Stomach (tissue), 9 donors: ENCODE results near the gene EIF1B. TPM values are rescaled to one million over a fixed set of nuclear protein-coding genes. Genes with fewer than 3 reads are reported as not detected.
A peak's percentile ranks its signal among the peaks of the same experiment; 100 is the strongest.

ENCODE experiments used
- DNase-seq, 2 donors: peaks; one replicate each; pipeline versions ENCODE4 v3.0.0 to v3.0.0-alpha.2; 2013 to 2019
- H3K27ac ChIP-seq, 5 donors: fragments of 200-600 bp in 4 of 5; sonication (generic) in 4 of 5; one replicate each; pipeline ENCODE4 v1.5.1; 2013 to 2019; ENCODE audit warnings: mild to moderate bottlenecking in 1 of 5, moderate library complexity in 1 of 5
- H3K27me3 ChIP-seq, 3 donors: fragments of 200-600 bp; sonication (generic); one replicate each; pipeline ENCODE4 v1.5.1; 2017 to 2019; ENCODE audit warnings: mixed run types in 1 of 3
- H3K36me3 ChIP-seq, 4 donors: fragments of 200-600 bp; sonication (generic); 1 replicate in 3 of 4; 2 replicates in 1 of 4; pipeline ENCODE4 v1.5.1; 2016 to 2019
- H3K4me1 ChIP-seq, 4 donors: fragments of 200-600 bp; sonication (generic); one replicate each; pipeline ENCODE4 v1.5.1; 2016 to 2019
- H3K4me3 ChIP-seq, 4 donors: fragments of 200-600 bp; sonication (generic) in 3 of 4; one replicate each; pipeline ENCODE4 v1.5.1; 2016 to 2019; ENCODE audit warnings: mild to moderate bottlenecking in 1 of 4
- H3K9me3 ChIP-seq, 4 donors: fragments of 200-600 bp; sonication (generic); one replicate each; pipeline ENCODE4 v1.5.1; 2016 to 2019
- EP300 ChIP-seq: sonication (generic); formaldehyde crosslinking; IDR thresholded peaks from one replicate; pipeline ENCODE4 v1.6.1; 2017; ENCODE audit warnings: antibody characterized with exemption
- POLR2A ChIP-seq, 4 donors: fragments of 450-650 bp; IDR thresholded peaks; one replicate each; pipeline ENCODE4 v1.6.1; 2016; ENCODE audit warnings: antibody characterized with exemption in 4 of 4, control low read depth in 2 of 4, mild to moderate bottlenecking in 1 of 4, moderate library complexity in 1 of 4
- POLR2AphosphoS5 ChIP-seq, 3 donors: sonication (generic); formaldehyde crosslinking; IDR thresholded peaks; one replicate each; pipeline ENCODE4 v1.6.1; 2016; ENCODE audit warnings: antibody characterized with exemption in 3 of 3
- WGBS, 5 donors: extraction: QIAGEN DNeasy Blood & Tissue Kit in 3 of 5; methylation state at CpG; one replicate each; pipeline versions ENCODE4 v1.1.5 to v1.1.7; 2013 to 2018; 5-methylcytosine and 5-hydroxymethylcytosine counted together
- intact Hi-C: fragments of 100-400 bp; cut with DNase I; formaldehyde crosslinking; loops from one replicate; pipeline ENCODE4 v1.15.1; 2023; ENCODE audit warnings: low total_unique reads
- polyA plus RNA-seq, 3 donors: library from polyadenylated mRNA; stranded (reverse); fragments of 200-250 nt; gene quantifications; one replicate each; pipeline ENCODE4 v1.2.3, GENCODE V29; 2013
- total RNA-seq, 5 donors: library from RNA; depleted of rRNA; stranded (reverse); fragments of >200 nt; gene quantifications; one replicate each; pipeline versions ENCODE4 v1.1.0 to v1.2.3, GENCODE V29; 2014 to 2016
- TF ChIP-seq, protein P1 (sequence below), 7 experiments: fragments of 450-650 bp in 4 of 7; fragments of 200-600 bp in 3 of 7; sonication (generic) in 3 of 7; IDR thresholded peaks; one replicate each; pipeline ENCODE4 v1.5.1; 2016 to 2019; ENCODE audit warnings: antibody characterized with exemption in 7 of 7, control low read depth in 2 of 7, mild to moderate bottlenecking in 1 of 7
- donor health status: healthy with polysubstance abuse.
- donor health status: Bipolar disorder and iron deficiency.
- donor health status: healthy.

The EIF1B gene
- total and polyA plus RNA-seq, 8 donors: 2.6 to 76.8 (median 39.8) TPM

DNA sequence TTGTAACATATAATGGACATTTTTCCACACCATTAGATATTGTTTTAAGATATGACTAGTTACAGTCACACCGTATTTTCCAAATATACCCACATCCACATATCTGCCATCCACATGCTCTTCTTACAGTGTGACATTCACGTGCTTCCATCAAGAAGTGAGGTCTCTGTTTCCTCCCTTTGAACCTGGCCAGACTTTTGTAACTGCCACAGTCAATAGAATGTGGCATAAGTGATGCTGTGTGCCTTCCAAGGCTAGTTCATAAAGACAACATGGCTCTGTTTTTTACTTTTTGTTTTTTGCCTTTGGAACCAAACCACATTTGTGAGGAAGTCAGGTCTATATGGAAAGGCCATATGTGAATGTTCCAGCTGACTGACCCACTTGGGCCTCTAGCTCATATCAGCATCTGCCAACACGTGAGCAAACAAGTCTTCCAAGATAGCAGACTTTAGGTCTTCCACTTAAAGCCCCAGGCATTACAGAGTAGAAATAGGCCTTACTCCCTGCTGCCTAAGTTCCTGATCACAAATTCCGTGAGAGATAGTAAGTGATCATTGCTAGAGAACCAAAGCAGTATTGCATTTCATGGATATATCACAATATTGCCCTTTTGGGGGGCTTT is 27.1 kb downstream of the EIF1B start:
- peak in 1 of 3 donors; percentile 24 for TF ChIP-seq POLR2AphosphoS5 (IDR thresholded peaks at IDR 0.05)
- TF ChIP-seq, protein P1, sequence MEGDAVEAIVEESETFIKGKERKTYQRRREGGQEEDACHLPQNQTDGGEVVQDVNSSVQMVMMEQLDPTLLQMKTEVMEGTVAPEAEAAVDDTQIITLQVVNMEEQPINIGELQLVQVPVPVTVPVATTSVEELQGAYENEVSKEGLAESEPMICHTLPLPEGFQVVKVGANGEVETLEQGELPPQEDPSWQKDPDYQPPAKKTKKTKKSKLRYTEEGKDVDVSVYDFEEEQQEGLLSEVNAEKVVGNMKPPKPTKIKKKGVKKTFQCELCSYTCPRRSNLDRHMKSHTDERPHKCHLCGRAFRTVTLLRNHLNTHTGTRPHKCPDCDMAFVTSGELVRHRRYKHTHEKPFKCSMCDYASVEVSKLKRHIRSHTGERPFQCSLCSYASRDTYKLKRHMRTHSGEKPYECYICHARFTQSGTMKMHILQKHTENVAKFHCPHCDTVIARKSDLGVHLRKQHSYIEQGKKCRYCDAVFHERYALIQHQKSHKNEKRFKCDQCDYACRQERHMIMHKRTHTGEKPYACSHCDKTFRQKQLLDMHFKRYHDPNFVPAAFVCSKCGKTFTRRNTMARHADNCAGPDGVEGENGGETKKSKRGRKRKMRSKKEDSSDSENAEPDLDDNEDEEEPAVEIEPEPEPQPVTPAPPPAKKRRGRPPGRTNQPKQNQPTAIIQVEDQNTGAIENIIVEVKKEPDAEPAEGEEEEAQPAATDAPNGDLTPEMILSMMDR (IDR thresholded peaks at IDR 0.05): no peak
- peak in 1 of 2 donors; percentile 60 for DNase-seq
- no peak overlapping the region for H3K27ac ChIP-seq
- H3K9me3 ChIP-seq: no peaks in the 10 kb centered on the region
- WGBS, 5 donors: 43 to 71% (median 54%) methylated on average over 4 of the region's 4 CpGs
- intact Hi-C loops: no loop called here
- H3K4me3 ChIP-seq: no peak overlapping the region
- no peaks in the 10 kb centered on the region for H3K27me3 ChIP-seq
- H3K4me1 ChIP-seq: no peaks in the 10 kb centered on the region
- H3K36me3 ChIP-seq: no peaks in the 10 kb centered on the region

DNA sequence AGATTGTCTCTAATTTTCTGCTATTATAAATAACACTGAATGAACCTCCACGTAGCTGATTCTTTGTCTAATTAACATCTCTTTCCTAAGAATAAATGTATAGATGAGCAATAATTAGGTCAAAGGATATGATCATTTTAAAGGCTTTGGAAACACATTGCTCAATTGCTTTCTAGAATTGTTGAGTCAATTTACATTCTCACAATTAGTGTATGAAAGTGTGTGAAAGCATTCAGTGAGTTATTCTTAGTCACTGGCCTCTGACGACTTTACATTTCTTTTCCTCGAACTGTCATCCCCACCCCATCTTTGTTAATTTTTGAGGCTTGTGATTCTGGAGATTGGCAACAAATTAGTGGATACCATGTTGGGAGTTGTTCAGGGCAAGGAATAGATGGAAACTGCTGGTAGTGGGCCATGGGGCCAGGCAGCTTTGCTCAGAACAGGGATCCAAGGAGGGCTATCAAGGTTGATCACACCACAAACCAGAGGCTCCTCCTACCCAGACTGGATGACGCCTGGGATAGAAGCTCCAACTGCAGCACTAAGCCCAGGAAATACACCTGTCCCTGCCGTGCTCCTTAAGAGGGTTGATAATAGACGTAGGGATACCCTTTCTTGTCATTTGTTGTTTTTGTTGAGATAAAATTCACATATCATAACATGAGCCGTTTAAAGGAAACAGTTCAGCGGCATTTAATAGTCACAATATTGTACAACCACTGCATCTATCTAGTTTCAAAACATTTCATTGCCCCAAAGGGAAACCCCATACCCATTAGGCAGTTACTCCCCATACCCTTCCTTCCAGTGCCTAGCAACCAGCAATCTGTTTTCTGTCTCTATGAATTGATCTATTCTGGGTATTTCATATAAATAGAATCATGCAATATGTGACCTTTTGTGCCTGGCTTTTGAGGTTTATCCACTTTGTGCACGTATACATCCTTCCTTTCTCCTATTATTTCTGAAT is 27.9 kb downstream of the EIF1B start:
- H3K9me3 ChIP-seq: no peaks in the 10 kb centered on the region
- WGBS, 5 donors: 73 to 81% (median 79%) methylated on average over 9 of the region's 9 CpGs
- H3K4me1 ChIP-seq: no peaks in the 10 kb centered on the region
- no peak overlapping the region for H3K27ac ChIP-seq
- intact Hi-C loops: no loop called here
- H3K4me3 ChIP-seq: no peak overlapping the region
- H3K36me3 ChIP-seq: no peaks in the 10 kb centered on the region
- no peaks in the 10 kb centered on the region for H3K27me3 ChIP-seq
- TF ChIP-seq, protein P1 (IDR thresholded peaks at IDR 0.05): no peak
- TF ChIP-seq POLR2AphosphoS5 (IDR thresholded peaks at IDR 0.05): no peak
- TF ChIP-seq EP300: no peak
- TF ChIP-seq POLR2A (IDR thresholded peaks at IDR 0.05): no peak
- DNase-seq: no peak

DNA sequence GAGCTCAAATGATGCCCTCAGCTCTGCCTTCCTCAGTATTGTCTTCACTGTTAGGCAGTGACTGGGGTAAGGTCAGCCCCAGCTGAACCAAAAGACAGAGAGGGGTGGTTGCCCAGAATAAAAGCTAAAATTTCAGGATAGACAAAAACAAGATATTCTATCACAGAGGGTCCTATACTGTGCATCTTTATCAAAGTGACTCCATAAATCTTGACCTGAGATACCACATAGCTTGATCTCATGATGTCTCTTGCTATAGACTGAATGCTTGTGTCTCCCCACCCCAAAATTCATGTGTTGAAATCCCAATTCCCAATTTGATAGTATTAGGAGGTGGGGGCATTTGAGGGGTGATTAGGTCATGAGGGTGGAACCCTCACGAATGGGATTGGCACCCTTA is 30.4 kb downstream of the EIF1B start:
- TF ChIP-seq EP300 (no peak), POLR2AphosphoS5 (IDR thresholded peaks at IDR 0.05) (no peak), POLR2A (IDR thresholded peaks at IDR 0.05) (no peak)
- TF ChIP-seq, protein P1 (IDR thresholded peaks at IDR 0.05): no peak
- no peak overlapping the region for H3K27ac ChIP-seq
- no peak for DNase-seq
- WGBS, 5 donors: 64 to 85% (median 76%) methylated on average over 1 of the region's 1 CpG
- no peaks in the 10 kb centered on the region for H3K9me3 ChIP-seq
- H3K4me3 ChIP-seq: no peak overlapping the region
- H3K36me3 ChIP-seq: no peaks in the 10 kb centered on the region
- intact Hi-C loops: no loop called here
- H3K4me1 ChIP-seq: no peaks in the 10 kb centered on the region
- H3K27me3 ChIP-seq: no peaks in the 10 kb centered on the region

DNA sequence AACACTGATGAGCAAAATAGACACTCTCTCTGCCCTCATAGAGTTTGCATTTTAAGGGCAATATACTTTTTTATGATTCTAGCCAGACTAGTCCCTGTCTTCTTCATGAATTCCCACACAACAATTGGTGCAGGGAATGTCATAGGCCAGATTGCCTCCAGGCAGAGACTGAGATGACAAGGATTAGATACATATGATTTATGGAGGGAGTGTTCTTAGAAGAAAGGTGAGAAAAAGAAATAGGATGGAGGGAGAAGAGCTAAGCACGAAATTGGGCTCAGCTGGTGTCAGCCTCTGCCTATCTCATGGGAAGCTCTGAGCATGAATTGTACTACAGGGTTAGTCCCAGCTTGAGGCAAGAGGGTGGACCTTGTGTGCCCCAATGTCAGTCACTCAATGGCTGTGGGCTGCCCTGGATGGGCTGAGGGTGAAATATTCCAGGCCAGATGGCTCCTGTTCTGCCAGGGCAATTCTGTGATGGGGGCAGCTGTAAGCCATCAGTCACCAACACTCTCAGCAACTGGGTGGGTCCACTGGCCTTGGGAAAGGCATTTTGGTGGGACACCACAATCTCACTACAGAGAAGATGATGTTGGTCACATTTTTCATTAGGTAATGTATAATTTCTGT is 31.1 kb downstream of the EIF1B start:
- Histone ChIP-seq H3K27ac (no peak overlapping the region), H3K27me3 (no peaks in the 10 kb centered on the region), H3K9me3 (no peaks in the 10 kb centered on the region), H3K4me1 (no peaks in the 10 kb centered on the region), H3K36me3 (no peaks in the 10 kb centered on the region), H3K4me3 (no peak overlapping the region)
- DNase-seq: no peak
- intact Hi-C loops: no loop called here
- 60 to 73% (median 65%) methylated on average over 1 of the region's 1 CpG for WGBS, 5 donors
- TF ChIP-seq POLR2A (IDR thresholded peaks at IDR 0.05): no peak
- TF ChIP-seq POLR2AphosphoS5 (IDR thresholded peaks at IDR 0.05): no peak
- TF ChIP-seq, protein P1 (IDR thresholded peaks at IDR 0.05): no peak
